DND-41 (cell line): Measurements from ENCODE around the gene DNAH1.

Experiments used
- ATAC-seq: fragments of 200-7000 bp; cut with Tn5 transposase; 3 replicates; pipeline ENCODE4 v1.9.1; 2021; ENCODE audit warnings: low read depth; ENCODE audit not compliant: insufficient read depth
- DNase-seq: peaks from one replicate; pipeline ENCODE4 v3.0.0-alpha.2; 2020
- H2AFZ ChIP-seq: 2 replicates; pipeline ENCODE4 v1.6.0; 2012; ENCODE audit warnings: low read depth, low read length
- H3K27ac ChIP-seq: 2 replicates; pipeline ENCODE4 v1.5.1; 2012; ENCODE audit warnings: low read length, inconsistent platforms
- H3K27me3 ChIP-seq: fragments of 200-600 bp; sonication (generic); 2 replicates; pipeline ENCODE4 v1.6.0; 2012; ENCODE audit warnings: low read length, mild to moderate bottlenecking, inconsistent platforms; ENCODE audit not compliant: insufficient read depth, poor library complexity
- H3K36me3 ChIP-seq: 2 replicates; pipeline ENCODE4 v1.5.1; 2012; ENCODE audit warnings: low read length, inconsistent platforms; ENCODE audit not compliant: insufficient read depth
- H3K4me1 ChIP-seq: 2 replicates; pipeline ENCODE4 v1.5.1; 2012; ENCODE audit warnings: mild to moderate bottlenecking, low read length; ENCODE audit not compliant: insufficient read depth
- H3K4me2 ChIP-seq: 2 replicates; pipeline ENCODE4 v1.6.0; 2012; ENCODE audit warnings: mild to moderate bottlenecking, moderate library complexity, low read length, inconsistent platforms; ENCODE audit not compliant: insufficient read depth
- H3K4me3 ChIP-seq, 2 experiments: fragments of 200-600 bp in 1 of 2; shearing (Covaris generic) in 1 of 2; 2 replicates each; pipeline ENCODE4 v1.5.1; 2012 to 2016; ENCODE audit warnings: inconsistent platforms in 2 of 2, low read length in 2 of 2, mild to moderate bottlenecking in 2 of 2, low read depth in 1 of 2, moderate library complexity in 1 of 2
- H3K79me2 ChIP-seq: 2 replicates; pipeline ENCODE4 v1.6.0; 2012; ENCODE audit warnings: low read length, inconsistent platforms; ENCODE audit not compliant: insufficient read depth
- H3K9ac ChIP-seq: 2 replicates; pipeline ENCODE4 v1.6.0; 2012; ENCODE audit warnings: low read depth, mild to moderate bottlenecking, inconsistent platforms, low read length, moderate library complexity
- H3K9me3 ChIP-seq: 2 replicates; pipeline ENCODE4 v1.5.1; 2012; ENCODE audit warnings: low read length, moderate library complexity, mild to moderate bottlenecking, inconsistent platforms; ENCODE audit not compliant: insufficient read depth, severe bottlenecking
- H4K20me1 ChIP-seq: 2 replicates; pipeline ENCODE4 v1.6.0; 2012; ENCODE audit warnings: low read length; ENCODE audit not compliant: insufficient read depth
- EZH2 ChIP-seq: IDR thresholded peaks from 3 replicates; pipeline ENCODE4 v1.6.1; 2012; ENCODE audit warnings: borderline replicate concordance, low read depth, mild to moderate bottlenecking, moderate library complexity, low read length, inconsistent platforms; ENCODE audit not compliant: severe bottlenecking
- TF ChIP-seq, protein P1 (sequence below): IDR thresholded peaks from 2 replicates; pipeline ENCODE4 v1.5.1; 2012; ENCODE audit warnings: borderline replicate concordance, low read length, moderate library complexity, mild to moderate bottlenecking; ENCODE audit not compliant: poor library complexity, severe bottlenecking; ENCODE audit errors: extremely low read depth

The DNAH1 gene

DNA sequence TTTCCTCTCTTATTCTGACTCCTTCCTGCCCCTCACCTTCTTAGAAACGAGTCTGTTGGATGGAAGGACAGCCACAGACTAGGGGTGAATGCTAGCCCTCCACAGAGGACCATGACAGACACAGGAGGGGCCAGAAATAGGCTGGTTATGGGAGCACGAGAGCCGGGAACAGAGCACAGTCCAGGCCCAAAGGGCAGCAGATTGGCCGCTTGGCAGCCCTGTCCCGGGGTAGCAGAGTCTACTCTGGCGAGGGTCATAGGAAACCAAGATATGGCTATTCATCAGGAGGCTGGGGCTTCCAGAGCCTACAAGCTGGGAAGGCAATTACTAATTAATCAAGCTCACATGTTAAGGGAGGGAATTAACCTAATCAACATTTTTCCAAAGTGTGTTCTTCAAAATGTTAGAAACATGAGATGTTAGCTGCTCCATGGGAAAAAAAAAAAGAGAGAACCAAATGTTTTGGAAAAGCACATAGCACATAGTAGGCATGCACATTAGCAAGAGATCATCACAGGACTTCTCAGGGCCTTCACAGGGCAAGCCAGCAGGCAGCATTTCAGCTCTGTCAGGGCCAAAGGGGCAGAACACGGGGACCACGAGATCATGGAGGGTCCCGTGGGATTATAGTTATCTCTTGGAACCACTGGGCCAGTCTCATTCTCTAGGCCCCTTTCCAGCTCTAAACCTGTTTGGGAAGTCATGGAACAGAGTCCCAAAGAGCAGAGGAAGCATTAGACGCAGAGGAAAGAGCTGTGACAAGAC lies 115.5 kb downstream of the DNAH1 start:
- no peak overlapping the region for H3K4me2 ChIP-seq
- no peak overlapping the region for H3K4me3 ChIP-seq
- H3K79me2 ChIP-seq, result no peaks in the 10 kb centered on the region
- no peaks in the 10 kb centered on the region for H3K4me1 ChIP-seq
- peaks cover 3% of the 10 kb centered on the region for H3K27me3 ChIP-seq
- no peaks in the 10 kb centered on the region for H4K20me1 ChIP-seq
- H3K27ac ChIP-seq, result no peak overlapping the region
- H2AFZ ChIP-seq, result no peak overlapping the region
- DNase-seq (no peak), ATAC-seq (no peak)
- no peak overlapping the region for H3K9ac ChIP-seq
- H3K9me3 ChIP-seq, result no peaks in the 10 kb centered on the region
- no peaks in the 10 kb centered on the region for H3K36me3 ChIP-seq
- TF ChIP-seq, protein P1, sequence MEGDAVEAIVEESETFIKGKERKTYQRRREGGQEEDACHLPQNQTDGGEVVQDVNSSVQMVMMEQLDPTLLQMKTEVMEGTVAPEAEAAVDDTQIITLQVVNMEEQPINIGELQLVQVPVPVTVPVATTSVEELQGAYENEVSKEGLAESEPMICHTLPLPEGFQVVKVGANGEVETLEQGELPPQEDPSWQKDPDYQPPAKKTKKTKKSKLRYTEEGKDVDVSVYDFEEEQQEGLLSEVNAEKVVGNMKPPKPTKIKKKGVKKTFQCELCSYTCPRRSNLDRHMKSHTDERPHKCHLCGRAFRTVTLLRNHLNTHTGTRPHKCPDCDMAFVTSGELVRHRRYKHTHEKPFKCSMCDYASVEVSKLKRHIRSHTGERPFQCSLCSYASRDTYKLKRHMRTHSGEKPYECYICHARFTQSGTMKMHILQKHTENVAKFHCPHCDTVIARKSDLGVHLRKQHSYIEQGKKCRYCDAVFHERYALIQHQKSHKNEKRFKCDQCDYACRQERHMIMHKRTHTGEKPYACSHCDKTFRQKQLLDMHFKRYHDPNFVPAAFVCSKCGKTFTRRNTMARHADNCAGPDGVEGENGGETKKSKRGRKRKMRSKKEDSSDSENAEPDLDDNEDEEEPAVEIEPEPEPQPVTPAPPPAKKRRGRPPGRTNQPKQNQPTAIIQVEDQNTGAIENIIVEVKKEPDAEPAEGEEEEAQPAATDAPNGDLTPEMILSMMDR, result no peak
- TF ChIP-seq EZH2, result no peak

DNA sequence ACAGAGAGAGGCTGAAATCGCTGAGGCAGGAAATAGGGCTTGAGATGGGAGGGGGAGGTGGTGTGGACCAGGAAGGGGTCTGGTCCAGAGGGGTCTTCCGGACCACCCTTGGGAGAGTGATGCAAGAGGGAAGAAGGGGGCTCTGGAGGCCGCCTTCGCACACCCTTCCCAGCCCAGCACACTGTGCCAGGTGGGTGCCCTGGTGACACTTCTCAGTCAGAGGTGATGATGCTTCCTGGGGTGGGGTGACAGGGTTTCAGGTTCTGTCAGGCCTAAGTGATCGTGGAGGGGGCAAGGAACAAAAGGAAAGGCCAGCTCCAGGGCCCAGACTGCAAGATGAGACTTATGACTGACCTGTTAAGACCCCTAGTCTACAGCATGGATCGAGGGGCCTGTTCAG lies 116.1 kb downstream of the DNAH1 start:
- no peak overlapping the region for H3K27ac ChIP-seq
- peaks cover 3% of the 10 kb centered on the region for H3K27me3 ChIP-seq
- no peaks in the 10 kb centered on the region for H3K36me3 ChIP-seq
- ATAC-seq (no peak), DNase-seq (no peak)
- no peak overlapping the region for H3K4me2 ChIP-seq
- H3K4me1 ChIP-seq, result no peaks in the 10 kb centered on the region
- TF ChIP-seq, protein P1, result no peak
- no peak for TF ChIP-seq EZH2
- H3K79me2 ChIP-seq, result no peaks in the 10 kb centered on the region
- H4K20me1 ChIP-seq, result no peaks in the 10 kb centered on the region
- H3K9me3 ChIP-seq, result no peaks in the 10 kb centered on the region
- H3K9ac ChIP-seq, result no peak overlapping the region
- no peak overlapping the region for H2AFZ ChIP-seq
- H3K4me3 ChIP-seq, result no peak overlapping the region

DNA sequence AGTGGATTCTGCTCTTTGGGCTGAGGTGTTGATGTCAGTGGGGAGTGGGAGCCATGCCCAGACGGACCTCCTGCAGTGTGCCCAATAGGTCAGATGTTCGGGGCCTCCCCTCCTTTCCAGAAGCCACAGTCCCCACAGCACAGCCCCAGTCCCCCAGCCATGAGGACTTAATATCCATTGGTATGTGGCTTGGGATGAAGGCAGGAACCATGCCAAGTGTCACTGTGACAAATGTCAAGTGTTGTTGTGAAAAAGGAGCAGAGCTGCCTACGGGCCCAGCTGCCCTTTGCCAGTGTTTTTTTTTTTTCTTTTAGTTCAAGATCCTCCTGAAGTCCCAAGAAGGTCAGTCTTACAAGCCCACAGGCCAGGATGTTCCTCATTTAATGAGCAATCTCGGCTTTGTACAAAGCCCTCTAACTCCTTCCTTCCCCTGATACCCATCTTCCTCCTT lies 116.6 kb downstream of the DNAH1 start:
- H3K4me3 ChIP-seq, result no peak overlapping the region
- peaks cover 3% of the 10 kb centered on the region for H3K27me3 ChIP-seq
- H3K4me1 ChIP-seq, result no peaks in the 10 kb centered on the region
- no peak overlapping the region for H3K4me2 ChIP-seq
- no peak overlapping the region for H3K27ac ChIP-seq
- DNase-seq (no peak), ATAC-seq (no peak)
- H3K9me3 ChIP-seq, result no peaks in the 10 kb centered on the region
- no peak overlapping the region for H3K9ac ChIP-seq
- no peaks in the 10 kb centered on the region for H3K79me2 ChIP-seq
- TF ChIP-seq EZH2, result no peak
- TF ChIP-seq, protein P1, result no peak
- no peaks in the 10 kb centered on the region for H3K36me3 ChIP-seq
- no peaks in the 10 kb centered on the region for H4K20me1 ChIP-seq
- no peak overlapping the region for H2AFZ ChIP-seq
